HK-2 (cell line): ENCODE data around the gene RPS16.

Experiments
- DNase-seq: peaks from one replicate; pipeline ENCODE4 v3.0.0-alpha.2; 2018; ENCODE audit not compliant: unreplicated experiment

Gene RPS16

GRCh38 chr19:39407660-39408391 lies 27.9 kb downstream of the RPS16 start:
- DNase-seq, result peak; percentile 32

GRCh38 chr19:39407410-39407659 lies 28.4 kb downstream of the RPS16 start:
- no peak for DNase-seq

- DNase-seq, result peak; percentile 92
These were observed 28.9 kb downstream of the RPS16 start, which contains the start of gene ZFP36 for GRCh38 chr19:39406656-39407409. TSS of gene ZFP36 (plus strand) at chr19:39406847. CDS start at chr19:39406905, 58 bp downstream.

- DNase-seq, result no peak
These were observed 29.6 kb downstream of the RPS16 start for GRCh38 chr19:39405958-39406655.

- DNase-seq, result no peak
These were observed 30.3 kb downstream of the RPS16 start for GRCh38 chr19:39405261-39405957.

- peak; percentile 91 for DNase-seq
These were observed 32.1 kb downstream of the RPS16 start for GRCh38 chr19:39403331-39404312.

GRCh38 chr19:39402346-39403300 lies 33.1 kb downstream of the RPS16 start:
- DNase-seq, result peak; percentile 79

- peak; percentile 75 for DNase-seq
These were observed 34.0 kb downstream of the RPS16 start for GRCh38 chr19:39401549-39402345.

- DNase-seq, result no peak
These were observed 34.6 kb downstream of the RPS16 start for GRCh38 chr19:39401070-39401548.

GRCh38 chr19:39400061-39400460 lies 35.7 kb downstream of the RPS16 start:
- no peak for DNase-seq

- DNase-seq, result no peak
These were observed 36.1 kb downstream of the RPS16 start for GRCh38 chr19:39399668-39400050.

GRCh38 chr19:39398297-39398864 lies 37.4 kb downstream of the RPS16 start:
- no peak for DNase-seq

GRCh38 chr19:39397360-39398296 lies 38.1 kb downstream of the RPS16 start:
- peak; percentile 81 for DNase-seq

- DNase-seq, result peak; percentile 97
These were observed 44.9 kb downstream of the RPS16 start, which contains the start of the genes MED29 and PAF1 for GRCh38 chr19:39390751-39391437. TSS of gene MED29 (plus strand) at chr19:39391378. CDS start at chr19:39391423, 45 bp downstream. TSS of gene PAF1 (minus strand) at chr19:39391106. CDS start at chr19:39390864, 242 bp downstream.

GRCh38 chr19:39390451-39390750 lies 45.3 kb downstream of the RPS16 start:
- no peak for DNase-seq

- no peak for DNase-seq
These were observed 45.9 kb downstream of the RPS16 start for GRCh38 chr19:39389631-39390414.
